ENCODE data around the gene GNAI2.

GRCh38 chr3:50219285-50219684, 16.7 kb upstream of the GNAI2 start:
- TF ChIP-seq POLR2AphosphoS5 (IDR thresholded peaks at IDR 0.05; ENCODE audit: low read depth, low read length) (no peak), POLR2A (IDR thresholded peaks at IDR 0.05; ENCODE audit: low read depth, low read length) (no peak), TAF1 (IDR thresholded peaks at IDR 0.05; ENCODE audit: low read depth, low read length) (no peak), PAX5 (IDR thresholded peaks at IDR 0.05; ENCODE audit: insufficient read depth, low read length, severe bottlenecking) (no peak), SPI1 (IDR thresholded peaks at IDR 0.05; ENCODE audit: low read depth, low read length) (no peak), POU2F2 (IDR thresholded peaks at IDR 0.05; ENCODE audit: low read depth, low read length) (no peak)

Measured in GM12891 (cell line).